Right kidney (tissue), 1 donor: ENCODE data around the gene ANLN.
"Not testable (repeated sequence)": the region's sequence is repeated elsewhere in the genome, so short reads cannot be mapped to it uniquely, and the experiment has no call there.

Experiments used
- DNase-seq: peaks from one replicate; pipeline ENCODE4 v3.0.0-alpha.2; 2016

ANLN gene

DNA sequence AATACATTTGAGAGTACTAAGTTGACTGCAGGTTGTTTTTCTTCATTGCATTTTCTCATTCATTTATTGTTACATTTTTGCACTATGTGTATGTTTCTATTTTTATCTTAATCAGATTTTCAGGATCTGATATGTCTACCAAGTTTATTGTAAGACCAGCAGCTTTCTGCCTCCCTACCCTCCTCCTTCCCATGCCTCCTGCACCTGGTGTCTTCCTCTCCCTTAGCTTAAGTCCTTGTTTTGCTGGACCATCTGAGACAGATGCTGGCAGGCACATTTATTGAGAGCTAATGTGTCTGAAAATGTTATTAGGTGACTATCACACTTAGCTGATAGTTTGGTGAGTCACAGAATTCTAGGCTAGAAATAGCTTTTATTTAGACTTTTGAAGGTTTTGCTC is 79.6 kb downstream of the ANLN start:
- DNase-seq = no peak

DNA sequence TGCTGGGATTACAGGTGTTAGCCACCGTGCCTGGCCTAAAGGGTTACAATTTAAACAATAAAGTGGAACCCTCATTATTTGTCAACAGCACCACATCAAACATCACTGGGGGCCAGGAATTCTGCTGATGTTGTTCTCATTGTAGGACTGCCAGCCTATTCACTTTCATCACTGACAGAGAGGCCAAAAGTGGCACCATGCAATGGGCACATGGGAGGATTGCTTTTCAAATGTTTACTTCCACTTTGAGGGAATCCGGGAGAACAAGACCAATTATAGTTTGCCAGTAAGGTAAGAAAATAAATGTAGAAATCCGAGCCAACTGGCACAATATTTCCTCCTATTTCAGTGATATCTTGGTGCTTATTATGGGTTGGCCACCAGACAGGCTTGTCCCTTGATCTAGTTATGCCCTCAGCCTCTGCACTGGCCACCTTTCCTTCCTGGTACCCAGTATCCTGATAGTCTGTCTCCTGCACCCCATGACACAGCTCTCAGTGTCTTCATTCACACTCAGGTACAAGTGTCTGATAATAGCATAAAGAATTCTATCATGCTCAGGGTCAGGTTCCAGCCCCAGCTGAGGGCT is 82.6 kb downstream of the ANLN start:
- no peak for DNase-seq

DNA sequence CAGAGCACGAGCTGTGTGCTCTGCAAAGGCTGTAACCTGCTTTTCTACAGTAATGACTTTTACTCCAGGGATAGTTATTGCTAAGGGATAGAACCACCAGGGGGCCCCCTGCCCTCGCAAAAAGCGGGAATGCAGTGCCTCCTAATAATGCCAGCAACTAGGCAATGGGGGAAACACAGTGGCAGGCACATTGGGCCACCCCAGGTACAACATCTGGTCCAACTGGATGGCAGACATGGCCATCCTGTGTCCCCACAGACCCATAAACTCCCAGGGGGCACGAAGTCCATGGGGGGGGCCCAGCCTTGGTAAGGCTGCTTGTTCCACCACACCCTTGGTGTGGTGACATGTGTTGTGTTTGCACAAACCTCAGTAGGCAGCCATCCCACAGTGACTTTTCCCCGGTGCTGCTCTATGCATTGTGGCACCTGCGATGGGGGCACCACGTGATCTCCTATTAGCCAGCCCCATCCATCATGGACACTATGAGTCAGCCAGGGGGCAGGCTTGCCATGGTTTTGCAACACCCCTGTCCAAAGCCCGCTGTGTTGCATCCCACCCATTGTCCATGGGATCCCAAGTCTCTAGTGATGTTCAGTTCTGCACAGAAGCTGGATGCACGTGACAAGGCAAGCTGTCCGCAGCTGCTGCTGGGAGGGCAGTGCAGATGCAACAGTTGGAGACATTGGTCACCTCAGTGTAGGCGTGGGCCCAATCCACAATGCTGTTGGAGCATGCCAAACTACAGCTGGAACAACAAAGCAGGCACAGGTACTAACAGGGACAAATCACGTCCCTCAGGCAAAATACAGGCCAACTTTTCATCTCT is 84.0 kb downstream of the ANLN start:
- no peak for DNase-seq

- no peak for DNase-seq
Observed at GRCh38 chr7:36474283-36475010, 84.8 kb downstream of the ANLN start.

GRCh38 chr7:36475011-36475342 is 85.3 kb downstream of the ANLN start:
- no peak for DNase-seq

- DNase-seq = no peak
Observed at GRCh38 chr7:36475381-36475780, 85.7 kb downstream of the ANLN start.

GRCh38 chr7:36478745-36479144 is 89.1 kb downstream of the ANLN start:
- DNase-seq = no peak

DNA sequence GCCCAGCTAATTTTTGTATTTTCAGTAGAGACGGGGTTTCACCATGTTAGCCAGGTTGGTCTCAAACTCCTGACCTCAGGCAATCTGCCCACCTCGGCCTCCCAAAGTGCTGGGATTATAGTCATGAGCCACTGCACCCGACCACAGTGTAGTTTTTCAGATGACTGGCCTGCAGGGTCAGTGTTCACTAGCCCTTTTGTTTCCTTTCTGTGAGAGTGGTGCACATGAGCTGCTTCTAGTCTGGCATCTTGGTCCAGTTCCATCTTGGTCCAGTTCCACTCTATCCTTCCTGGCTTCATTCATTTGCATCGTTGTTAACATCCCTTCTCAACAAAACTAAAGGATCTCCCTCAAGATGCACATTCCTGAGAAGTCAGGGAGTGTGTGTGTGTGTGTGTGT is 94.2 kb downstream of the ANLN start:
- not testable (repeated sequence) for DNase-seq

GRCh38 chr7:36484265-36484664 is 94.6 kb downstream of the ANLN start:
- no peak for DNase-seq

DNA sequence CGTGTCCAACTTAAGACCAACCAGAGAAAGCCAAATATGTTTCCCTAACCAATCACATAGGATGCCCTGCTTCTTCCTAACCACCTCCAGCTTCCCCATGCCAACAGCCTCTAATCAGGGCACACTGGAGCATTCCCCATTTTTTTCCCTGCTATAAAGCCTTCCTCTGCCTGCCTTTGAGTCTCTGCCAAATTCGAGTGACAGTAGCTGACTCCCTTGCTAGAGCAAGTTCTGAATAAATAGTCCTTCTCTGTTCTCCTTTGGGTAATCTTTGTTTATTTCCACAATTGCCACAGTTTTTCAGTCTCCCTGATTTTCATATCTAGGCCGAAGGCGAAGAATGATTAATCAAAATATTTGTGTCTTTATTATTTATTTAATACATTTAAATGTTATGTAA is 96.7 kb downstream of the ANLN start:
- no peak for DNase-seq

- DNase-seq = no peak
Observed at GRCh38 chr7:36487756-36488336, 98.2 kb downstream of the ANLN start.

DNA sequence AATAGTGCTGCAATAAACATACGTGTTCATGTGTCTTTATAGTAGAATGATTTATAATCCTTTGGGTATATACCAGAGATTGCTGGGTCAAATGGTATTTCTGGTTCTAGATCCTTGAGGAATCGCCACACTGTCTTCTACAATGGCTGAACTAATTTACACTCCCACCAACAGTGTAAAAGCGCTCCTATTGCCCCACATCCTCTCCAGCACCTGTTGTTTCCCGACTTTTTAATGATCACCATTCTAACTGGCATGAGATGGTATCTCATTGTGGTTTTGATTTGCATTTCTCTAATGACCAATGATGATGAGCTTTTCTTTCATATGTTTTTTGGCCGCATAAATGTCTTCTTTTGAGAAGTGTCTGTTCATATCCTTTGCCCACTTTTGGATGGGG is 99.0 kb downstream of the ANLN start:
- DNase-seq = not testable (repeated sequence)

DNA sequence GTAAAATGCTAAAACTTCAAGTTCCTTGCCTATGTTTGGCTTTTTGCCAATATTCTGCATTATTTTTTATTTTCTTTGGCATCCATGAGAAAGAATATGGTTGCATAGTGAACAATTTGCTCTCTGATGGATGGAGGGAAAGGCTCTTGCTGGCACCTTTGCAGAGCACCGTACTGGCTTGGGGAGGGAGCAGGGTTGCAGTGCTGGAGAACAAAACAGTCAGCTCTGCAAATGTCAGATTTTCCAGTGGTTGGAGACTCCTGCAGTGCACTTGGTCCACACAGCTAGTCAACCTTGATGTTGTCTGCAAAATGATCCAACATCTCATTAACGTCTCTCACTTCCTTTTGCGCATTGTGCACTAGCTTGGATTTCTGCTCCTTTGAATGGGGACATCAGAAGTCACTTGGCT is 100.8 kb downstream of the ANLN start:
- no peak for DNase-seq

DNA sequence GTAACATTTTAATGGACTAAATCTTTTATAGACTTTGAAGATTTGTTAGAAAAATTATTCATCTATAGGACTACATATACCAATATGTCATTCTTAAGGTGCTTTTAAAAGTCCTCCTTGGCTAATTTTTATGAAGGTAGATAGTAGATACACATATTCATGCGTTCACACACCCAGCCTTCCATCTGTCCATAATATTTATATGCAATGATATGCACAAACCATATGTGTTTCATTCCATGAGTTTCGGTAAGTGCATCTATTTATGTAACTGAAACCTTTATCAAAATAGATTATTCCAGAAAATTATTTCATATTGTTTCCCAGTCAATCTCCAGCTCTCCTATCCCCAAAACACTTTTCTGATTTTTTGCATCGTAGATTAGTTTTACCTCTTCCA is 101.7 kb downstream of the ANLN start:
- DNase-seq = no peak

DNA sequence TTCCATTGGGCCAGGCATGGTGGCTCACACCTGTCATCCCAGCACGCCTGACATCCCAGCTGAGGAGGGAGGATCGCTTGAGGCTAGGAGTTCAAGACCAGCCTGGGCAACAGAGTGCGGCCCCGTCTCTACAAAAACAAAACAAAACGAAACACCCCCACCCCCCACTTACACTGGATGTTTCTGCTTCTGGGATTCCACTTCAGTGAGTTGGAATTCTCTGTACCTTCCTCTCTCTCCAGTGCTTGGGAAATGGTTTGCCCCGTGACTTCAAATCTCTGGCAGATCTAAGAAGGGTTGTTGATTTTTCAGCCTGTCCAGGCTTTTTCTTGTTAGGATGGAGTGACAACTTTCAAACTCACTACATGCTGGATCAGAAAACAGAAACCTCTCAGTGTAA is 106.9 kb downstream of the ANLN start:
- no peak for DNase-seq

GRCh38 chr7:36497176-36497575 is 107.5 kb downstream of the ANLN start:
- not testable (repeated sequence) for DNase-seq

GRCh38 chr7:36497775-36498174 is 108.1 kb downstream of the ANLN start:
- no peak for DNase-seq
